K562 (cell line): ENCODE data around the gene SLC8A1. TPM values are rescaled to one million over a fixed set of nuclear protein-coding genes. Genes with fewer than 3 reads are reported as not detected.

Experiments used
- ATAC-seq: fragments of 200-7000 bp; cut with Tn5 transposase; 3 replicates; pipeline ENCODE4 v1.9.1; 2020; ENCODE audit warnings: moderate library complexity
- BruUV-seq: library from RNA; stranded (reverse); fragments of 400-500 nt; replicated peaks from 2 replicates; lab custom pipeline; 2021; lab: Mats Ljungman, UMichigan
- CTCF ChIA-PET: fragments of 300-600 bp; formaldehyde crosslinking; extraction: SDS; loops from one replicate; lab custom pipeline; 2021; ENCODE audit warnings: low intra/inter-chr PET ratio; lab: Yijun Ruan, JAX
- POLR2A ChIA-PET: fragments of 300-600, 350-650 bp; sonication (Branson Sonifier 250); formaldehyde crosslinking; extraction: SDS; loops from one replicate; lab custom pipeline; 2021; ENCODE audit warnings: antibody characterized with exemption, inconsistent platforms; lab: Yijun Ruan, JAX
- DNase-seq, 4 experiments: peaks; one replicate each; pipeline versions ENCODE4 v3.0.0 to v3.0.0-alpha.2; 2011 to 2018; ENCODE audit warnings: low spot score in 3 of 4, mixed read lengths in 3 of 4; ENCODE audit errors: extremely low read depth in 1 of 4
- FAIRE-seq: peaks from 2 replicates; lab custom pipeline; 2011; peaks lifted over from hg19 to GRCh38; lab: Jason Lieb, UNC
- H2AFZ ChIP-seq: 2 replicates; pipeline ENCODE4 v1.6.0; 2011; ENCODE audit warnings: low read depth, low read length, control low read depth, inconsistent platforms
- H3K27ac ChIP-seq: fragments of 200-600 bp; 3 replicates; pipeline ENCODE4 v1.8.0; 2011; ENCODE audit warnings: low read depth, mild to moderate bottlenecking, control low read depth, inconsistent platforms, low read length, moderate library complexity, mixed read lengths; ENCODE audit errors: extremely low read depth
- H3K27me3 ChIP-seq, 2 experiments: fragments of 300-600 bp in 1 of 2; 2 replicates in 1 of 2; 3 replicates in 1 of 2; pipeline versions ENCODE4 v1.6.0 to v1.8.0; 2011; ENCODE audit warnings: inconsistent platforms in 2 of 2, low read length in 2 of 2, mild to moderate bottlenecking in 1 of 2, mixed read lengths in 1 of 2, moderate library complexity in 1 of 2; ENCODE audit not compliant: control insufficient read depth in 2 of 2, insufficient read depth in 2 of 2
- H3K36me3 ChIP-seq: fragments of 300-600 bp; 3 replicates; pipeline ENCODE4 v1.8.0; 2011; ENCODE audit warnings: mild to moderate bottlenecking, low read length, inconsistent platforms; ENCODE audit not compliant: control insufficient read depth, insufficient read depth
- H3K4me1 ChIP-seq, 2 experiments: fragments of 200-600 bp in 1 of 2; replicated peaks in 1 of 2; 2 replicates in 1 of 2; 3 replicates in 1 of 2; pipeline versions ENCODE4 v1.5.1 to v1.8.0; 2011; ENCODE audit warnings: inconsistent platforms in 2 of 2, low read length in 2 of 2, mild to moderate bottlenecking in 1 of 2, mixed read lengths in 1 of 2, moderate library complexity in 1 of 2; ENCODE audit not compliant: control insufficient read depth in 2 of 2, insufficient read depth in 2 of 2
- H3K4me2 ChIP-seq: 2 replicates; pipeline ENCODE4 v1.6.1; 2011; ENCODE audit warnings: low read length, control low read depth, inconsistent platforms, mixed read lengths; ENCODE audit not compliant: insufficient read depth
- H3K4me3 ChIP-seq: fragments of 200-600 bp; sonication (generic), shearing (Covaris generic); 2 replicates; pipeline ENCODE4 v1.5.1; 2016; ENCODE audit warnings: control low read depth, inconsistent platforms
- H3K79me2 ChIP-seq: fragments of 200-600 bp; 3 replicates; pipeline ENCODE4 v1.8.0; 2011; ENCODE audit warnings: low read length, inconsistent platforms; ENCODE audit not compliant: control insufficient read depth, insufficient read depth
- H3K9ac ChIP-seq, 2 experiments: 2 replicates each; pipeline versions ENCODE4 v1.6.0 to v1.6.1; 2011; ENCODE audit warnings: low read depth in 2 of 2, low read length in 2 of 2, control low read depth in 1 of 2, inconsistent platforms in 1 of 2, mild to moderate bottlenecking in 1 of 2, mixed read lengths in 1 of 2; ENCODE audit not compliant: insufficient read depth in 1 of 2
- H3K9me1 ChIP-seq: one replicate; pipeline ENCODE4 v1.6.0; 2011; ENCODE audit warnings: inconsistent platforms, mild to moderate bottlenecking, low read length, moderate library complexity; ENCODE audit not compliant: control insufficient read depth, insufficient read depth
- H3K9me3 ChIP-seq: replicated peaks from 2 replicates; pipeline ENCODE4 v1.5.1; 2011; ENCODE audit warnings: low read depth, low read length, inconsistent platforms; ENCODE audit not compliant: control insufficient read depth, insufficient read depth
- H4K20me1 ChIP-seq: replicated peaks from 2 replicates; pipeline ENCODE4 v1.6.1; 2011; ENCODE audit warnings: low read length, inconsistent platforms, mixed read lengths; ENCODE audit not compliant: control insufficient read depth, insufficient read depth
- EWSR1 ChIP-seq: fragments of 450-650 bp; IDR thresholded peaks from 2 replicates; pipeline ENCODE4 v1.6.1; 2018; ENCODE audit warnings: borderline replicate concordance, mild to moderate bottlenecking, low read depth, moderate library complexity; ENCODE audit not compliant: partially characterized antibody
- FOXM1 ChIP-seq, 2 experiments: fragments of 450-650 bp in 1 of 2; sonication (generic) in 1 of 2; formaldehyde crosslinking in 1 of 2; IDR thresholded peaks; 2 replicates each; pipeline versions ENCODE4 v1.6.1 to v1.9.0; 2017 to 2022; ENCODE audit warnings: low read depth in 2 of 2, mild to moderate bottlenecking in 2 of 2, missing genetic modification reagents in 1 of 2, moderate library complexity in 1 of 2
- LEF1 ChIP-seq: fragments of 450-650 bp; IDR thresholded peaks from 2 replicates; pipeline ENCODE4 v1.6.1; 2016; ENCODE audit warnings: mild to moderate bottlenecking
- MNT ChIP-seq, 2 experiments: fragments of 450-650 bp; conservative IDR thresholded peaks; 2 replicates each; pipeline ENCODE4 v1.6.1; 2017; ENCODE audit warnings: mild to moderate bottlenecking in 2 of 2, moderate library complexity in 2 of 2
- PCBP2 ChIP-seq: fragments of 200-400 bp; formaldehyde crosslinking; IDR thresholded peaks from 2 replicates; pipeline ENCODE4 v1.6.1; 2018; ENCODE audit warnings: low read length, low read depth, mild to moderate bottlenecking, moderate library complexity; ENCODE audit not compliant: poor library complexity, severe bottlenecking
- PHF8 ChIP-seq: fragments of 200-600 bp; sonication (generic); IDR thresholded peaks from 2 replicates; pipeline ENCODE4 v1.6.1; 2012; ENCODE audit warnings: mixed run types, mild to moderate bottlenecking, inconsistent platforms, low read length, moderate library complexity, borderline replicate concordance
- POLR3G ChIP-seq: IDR thresholded peaks from 2 replicates; pipeline ENCODE4 v1.6.1; 2011; ENCODE audit not compliant: insufficient read length, insufficient replicate concordance; ENCODE audit errors: extremely low read depth
- SNIP1 ChIP-seq: fragments of 450-650 bp; IDR thresholded peaks from 2 replicates; pipeline ENCODE4 v1.7.1; 2017; ENCODE audit warnings: low read depth, mild to moderate bottlenecking
- TCF15 ChIP-seq: fragments of 250-450 bp; sonication (Bioruptor Pico); IDR thresholded peaks from 2 replicates; pipeline ENCODE4 v1.8.0; 2022; ENCODE audit warnings: moderate library complexity, mild to moderate bottlenecking, inconsistent platforms
- TFE3 ChIP-seq: fragments of 450-650 bp; formaldehyde crosslinking; IDR thresholded peaks from 2 replicates; pipeline ENCODE4 v1.4.0; 2020; ENCODE audit warnings: mild to moderate bottlenecking, mixed read lengths
- ZBED1 ChIP-seq: IDR thresholded peaks from 2 replicates; pipeline ENCODE4 v1.6.1; 2014
- ZBTB43 ChIP-seq: sonication (generic); formaldehyde crosslinking; IDR thresholded peaks from 2 replicates; pipeline ENCODE4 v1.8.0; 2023; ENCODE audit warnings: mild to moderate bottlenecking, missing genetic modification reagents
- ZNF134 ChIP-seq: fragments of 250-450 bp; sonication (Bioruptor Pico); conservative IDR thresholded peaks from 2 replicates; pipeline ENCODE4 v1.4.0; 2020
- ZNF282 ChIP-seq: sonication (generic); formaldehyde crosslinking; IDR thresholded peaks from 2 replicates; pipeline ENCODE4 v1.8.1; 2023; ENCODE audit warnings: missing genetic modification reagents
- ZNF395 ChIP-seq: fragments of 200-800 bp; sonication (Bioruptor generic); IDR thresholded peaks from 2 replicates; pipeline ENCODE4 v1.6.1; 2017; ENCODE audit warnings: missing genetic modification characterization, missing compliant biosample characterization
- ZNF584 ChIP-seq: fragments of 200-800 bp; sonication (Bioruptor generic); IDR thresholded peaks from 2 replicates; pipeline ENCODE4 v1.6.1; 2016; ENCODE audit warnings: low read depth, mild to moderate bottlenecking, missing genetic modification characterization, missing compliant biosample characterization
- WGBS: fragments of 100-300 bp; shearing (Covaris generic); methylation state at CpG from one replicate; pipeline ENCODE4 v1.1.6; 2016; ENCODE audit warnings: low coverage, mixed read lengths; ENCODE audit not compliant: insufficient coverage; ENCODE audit errors: missing lambda C conversion rate; 5-methylcytosine and 5-hydroxymethylcytosine counted together
- in situ Hi-C: fragments of 300-500 bp; cut with MboI; formaldehyde crosslinking; loops from 4 replicates; pipeline ENCODE4 v1.15.0; 2018; ENCODE audit warnings: inconsistent platforms, mixed read lengths
- intact Hi-C: fragments of 100-400 bp; cut with micrococcal nuclease; formaldehyde crosslinking; loops from 2 replicates; pipeline ENCODE4 v1.14.2; 2022
- polyA plus RNA-seq, 8 experiments: library from polyadenylated mRNA; depleted of rRNA in 4 of 8; stranded (reverse) in 5 of 8; unstranded in 3 of 8; fragments of >200 nt; fragmentation: Nextera tagmentation in 2 of 8; fragmentation: Illumina TruSeq in 1 of 8; extraction: Ambion mirVana in 2 of 8; extraction: Trizol in 1 of 8; gene quantifications; 2 replicates each; pipeline versions ENCODE4 v1.2.1 to v1.2.3, GENCODE V29; 2011 to 2014; ENCODE audit warnings: inconsistent platforms in 1 of 8, missing spikeins in 1 of 8
- total RNA-seq, 7 experiments: library from RNA; depleted of rRNA in 6 of 7; stranded (reverse); fragments of >200 nt in 6 of 7; fragmentation: Illumina TruSeq in 2 of 7; extraction: Trizol in 2 of 7; gene quantifications; 2 replicates each; pipeline versions ENCODE4 v1.2.1 to v1.2.3, GENCODE V29; 2011 to 2021; ENCODE audit warnings: low replicate concordance in 1 of 7

SLC8A1 gene
- total and polyA plus RNA-seq, 9 of the 15 experiments (the other 6 are each of a cell fraction or from before 2014, with no cell fraction given), result not detected

DNA sequence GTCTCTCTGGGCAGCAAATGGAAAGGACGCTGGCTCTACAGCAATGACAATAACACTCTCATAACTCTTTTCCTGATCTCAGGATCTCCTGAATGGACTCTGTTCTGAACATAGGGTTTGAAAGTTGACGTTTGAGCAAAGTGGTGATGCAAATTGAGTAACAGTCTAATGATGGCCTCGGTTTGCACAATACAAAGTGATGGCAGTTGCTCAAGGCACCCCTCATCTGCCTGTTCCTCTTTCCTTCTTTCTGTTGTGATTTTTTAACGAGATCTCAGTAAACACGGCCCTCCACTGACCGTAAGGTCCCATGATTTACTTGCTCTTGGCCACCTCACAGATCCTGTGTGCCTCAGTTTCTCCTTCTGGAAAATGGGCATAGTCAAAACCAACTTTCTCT lies 303.6 kb downstream of the SLC8A1 start:
- ATAC-seq (no peak), DNase-seq (no peak), FAIRE-seq (no peak)
- no peaks in the 10 kb centered on the region for H3K27me3 ChIP-seq
- H4K20me1 ChIP-seq, result no peaks in the 10 kb centered on the region
- in situ Hi-C loops (no loop called here), intact Hi-C loops (no loop called here)
- H2AFZ ChIP-seq, result no peak overlapping the region
- no peaks in the 10 kb centered on the region for H3K9me1 ChIP-seq
- ChIA-PET POLR2A (no interaction called here), CTCF (no interaction called here)
- 0% methylated on average over 6 of the region's 6 CpGs for WGBS
- no peaks in the 10 kb centered on the region for H3K9me3 ChIP-seq
- no peak overlapping the region for H3K4me2 ChIP-seq
- H3K4me1 ChIP-seq, result no peaks in the 10 kb centered on the region
- no peak overlapping the region for H3K27ac ChIP-seq
- H3K4me3 ChIP-seq, result no peak overlapping the region
- no peak overlapping the region for H3K9ac ChIP-seq
- H3K36me3 ChIP-seq, result no peaks in the 10 kb centered on the region
- BruUV-seq, result no TSS peak
- H3K79me2 ChIP-seq, result no peaks in the 10 kb centered on the region
- TF ChIP-seq EWSR1 (no peak), POLR3G (no peak), ZNF282 (CRISPR knock-in tag) (no peak), LEF1 (no peak), ZBTB43 (no peak), FOXM1 (IDR thresholded peaks at IDR 0.05; ENCODE audit: low read depth) (no peak), FOXM1 (CRISPR knock-in tag; IDR thresholded peaks at IDR 0.05; ENCODE audit: low read depth) (no peak), MNT (conservative IDR thresholded peaks at IDR 0.05) (no peak), SNIP1 (no peak), PHF8 (no peak), TFE3 (CRISPR knock-in tag) (no peak), ZNF584 (CRISPR knock-in tag) (no peak), TCF15 (CRISPR knock-in tag) (no peak), PCBP2 (no peak), ZNF395 (no peak), ZBED1 (no peak), ZNF134 (no peak)
